ENCODE results near the gene PPP2R2B.

PPP2R2B gene

GRCh38 chr5:146779211-146779869, 99.2 kb downstream of the PPP2R2B start:
- no peak for TF ChIP-seq CTCF (IDR thresholded peaks at IDR 0.05; ENCODE audit: low read length, missing control alignments)
- no peak for DNase-seq (ENCODE audit: low read depth)
- H3K4me3 ChIP-seq (replicated peaks; ENCODE audit: low read depth, low read length): no peak overlapping the region

GRCh38 chr5:146778795-146779194, 99.8 kb downstream of the PPP2R2B start:
- no peak for DNase-seq (ENCODE audit: low read depth)
- no peak for TF ChIP-seq CTCF (IDR thresholded peaks at IDR 0.05; ENCODE audit: low read length, missing control alignments)
- H3K4me3 ChIP-seq (replicated peaks; ENCODE audit: low read depth, low read length): no peak overlapping the region

- TF ChIP-seq CTCF (IDR thresholded peaks at IDR 0.05; ENCODE audit: low read length, missing control alignments): no peak
- H3K4me3 ChIP-seq (replicated peaks; ENCODE audit: low read depth, low read length): no peak overlapping the region
- no peak for DNase-seq (ENCODE audit: low read depth)
Observed at GRCh38 chr5:146778261-146778660, 100.3 kb downstream of the PPP2R2B start.

- H3K4me3 ChIP-seq (replicated peaks; ENCODE audit: low read depth, low read length): no peak overlapping the region
- DNase-seq (ENCODE audit: low read depth): no peak
- no peak for TF ChIP-seq CTCF (IDR thresholded peaks at IDR 0.05; ENCODE audit: low read length, missing control alignments)
Observed at GRCh38 chr5:146772881-146773466, 105.6 kb downstream of the PPP2R2B start.

- DNase-seq (ENCODE audit: low read depth): no peak
- no peak for TF ChIP-seq CTCF (IDR thresholded peaks at IDR 0.05; ENCODE audit: low read length, missing control alignments)
- no peak overlapping the region for H3K4me3 ChIP-seq (replicated peaks; ENCODE audit: low read depth, low read length)
Observed at GRCh38 chr5:146770980-146771379, 107.6 kb downstream of the PPP2R2B start.

- DNase-seq (ENCODE audit: low read depth): no peak
- TF ChIP-seq CTCF (IDR thresholded peaks at IDR 0.05; ENCODE audit: low read length, missing control alignments): no peak
- no peak overlapping the region for H3K4me3 ChIP-seq (replicated peaks; ENCODE audit: low read depth, low read length)
Observed at GRCh38 chr5:146770546-146770945, 108.0 kb downstream of the PPP2R2B start.

GRCh38 chr5:146767534-146767933, 111.0 kb downstream of the PPP2R2B start:
- no peak for TF ChIP-seq CTCF (IDR thresholded peaks at IDR 0.05; ENCODE audit: low read length, missing control alignments)
- no peak for DNase-seq (ENCODE audit: low read depth)
- no peak overlapping the region for H3K4me3 ChIP-seq (replicated peaks; ENCODE audit: low read depth, low read length)

All from fibroblast of pulmonary artery (primary cell).